Activated naive CD4-positive, alpha-beta T cell (primary cell): ENCODE data around the gene SNAPC2.

Source experiments
- DNase-seq, 4 experiments: peaks; one replicate each; lab custom pipeline; 2025; lab: John Stamatoyannopoulos, UW

The SNAPC2 gene, protein sequence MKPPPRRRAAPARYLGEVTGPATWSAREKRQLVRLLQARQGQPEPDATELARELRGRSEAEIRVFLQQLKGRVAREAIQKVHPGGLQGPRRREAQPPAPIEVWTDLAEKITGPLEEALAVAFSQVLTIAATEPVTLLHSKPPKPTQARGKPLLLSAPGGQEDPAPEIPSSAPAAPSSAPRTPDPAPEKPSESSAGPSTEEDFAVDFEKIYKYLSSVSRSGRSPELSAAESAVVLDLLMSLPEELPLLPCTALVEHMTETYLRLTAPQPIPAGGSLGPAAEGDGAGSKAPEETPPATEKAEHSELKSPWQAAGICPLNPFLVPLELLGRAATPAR

DNA sequence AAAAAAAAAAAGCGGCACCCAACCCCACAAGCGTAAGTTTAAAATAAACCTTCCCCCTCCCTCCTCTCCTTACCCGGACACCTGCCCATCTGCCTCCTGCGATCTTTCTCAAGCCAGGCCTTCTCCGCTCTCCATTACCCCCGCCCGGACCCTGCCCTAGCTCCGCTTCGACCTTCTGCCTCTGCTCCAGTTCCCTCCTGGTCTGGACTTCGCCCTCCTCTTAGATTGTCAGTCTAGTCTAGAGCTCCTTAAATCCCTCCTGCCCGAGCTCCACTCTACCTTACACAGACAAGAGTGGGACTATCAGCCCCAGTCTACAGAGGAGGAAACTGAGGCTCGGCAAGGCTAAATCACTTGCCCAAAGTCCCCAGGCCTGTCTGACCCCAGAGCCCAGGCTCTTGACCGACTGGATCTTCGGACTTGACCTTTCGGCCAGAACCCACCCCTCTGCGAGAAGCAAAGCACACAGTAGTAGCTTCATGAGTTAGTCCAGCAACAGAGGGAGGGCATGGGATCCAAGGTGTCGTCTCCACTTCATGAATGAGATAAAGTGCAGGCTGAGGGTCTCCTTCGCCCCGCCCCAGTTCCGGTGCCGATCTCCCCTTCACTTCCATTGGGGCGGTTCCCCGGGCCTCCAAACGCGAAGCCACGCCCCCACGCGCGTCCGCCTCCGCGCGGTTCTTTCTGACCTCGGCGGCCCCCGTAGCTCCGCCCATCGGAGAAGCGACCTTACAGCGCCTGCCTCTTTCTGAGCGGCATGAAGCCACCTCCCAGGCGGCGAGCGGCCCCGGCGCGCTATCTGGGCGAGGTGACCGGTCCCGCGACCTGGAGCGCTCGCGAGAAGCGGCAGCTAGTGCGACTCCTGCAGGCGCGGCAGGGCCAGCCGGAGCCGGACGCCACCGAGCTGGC is at the start of gene SNAPC2:
Gene SNAPC2, plus strand, starts transcription at position 729 of the 909 bp plus-strand sequence. Its CDS starts 29 bp downstream, at position 758.
- DNase-seq, result peak; percentile 84 to 95 (median 90)

DNA sequence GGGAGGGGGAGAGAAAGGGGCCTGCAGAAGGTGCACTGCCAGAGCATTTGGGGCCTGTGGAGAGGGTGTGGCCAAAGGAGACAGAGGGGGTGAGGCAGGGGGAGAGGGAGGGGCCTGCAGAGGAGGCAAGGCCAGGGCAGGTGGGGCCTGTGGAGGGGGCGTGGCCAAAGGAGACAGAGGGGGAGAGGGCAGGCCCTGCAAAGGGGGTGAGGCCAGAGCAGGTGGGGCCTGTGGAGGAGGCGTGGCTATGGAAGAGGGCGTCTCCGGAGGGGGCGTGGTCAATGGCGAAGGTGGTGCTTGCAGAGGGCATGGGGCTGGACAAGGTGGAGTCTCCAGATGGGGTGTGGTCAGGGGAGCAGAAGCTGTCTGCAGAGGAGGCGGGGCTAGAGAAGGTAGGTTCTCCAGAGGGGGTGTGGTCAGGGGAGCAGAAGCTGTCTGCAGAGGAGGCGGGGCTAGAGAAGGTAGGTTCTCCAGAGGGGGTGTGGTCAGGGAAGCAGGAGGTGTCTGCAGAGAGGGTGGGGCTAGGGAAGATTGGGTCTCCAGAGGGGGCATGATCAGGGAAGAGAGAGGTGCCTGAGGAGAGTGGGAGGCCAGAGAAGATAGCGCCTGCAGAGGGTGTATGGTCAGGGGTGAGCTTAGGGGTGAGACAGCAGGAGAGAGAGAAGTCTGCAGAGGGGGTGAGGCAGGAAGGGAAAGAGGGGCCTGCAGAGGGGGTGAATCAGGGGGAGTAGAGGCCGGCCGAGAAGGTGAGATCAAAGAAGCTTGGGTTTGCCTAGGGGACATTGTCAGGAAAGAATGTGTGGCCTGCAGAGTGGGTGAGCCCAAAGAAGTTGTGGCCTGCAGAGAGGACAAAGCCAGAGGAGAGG is 49.3 kb upstream of the SNAPC2 start:
- peak in 1 of 4 experiments; percentile 37 for DNase-seq

DNA sequence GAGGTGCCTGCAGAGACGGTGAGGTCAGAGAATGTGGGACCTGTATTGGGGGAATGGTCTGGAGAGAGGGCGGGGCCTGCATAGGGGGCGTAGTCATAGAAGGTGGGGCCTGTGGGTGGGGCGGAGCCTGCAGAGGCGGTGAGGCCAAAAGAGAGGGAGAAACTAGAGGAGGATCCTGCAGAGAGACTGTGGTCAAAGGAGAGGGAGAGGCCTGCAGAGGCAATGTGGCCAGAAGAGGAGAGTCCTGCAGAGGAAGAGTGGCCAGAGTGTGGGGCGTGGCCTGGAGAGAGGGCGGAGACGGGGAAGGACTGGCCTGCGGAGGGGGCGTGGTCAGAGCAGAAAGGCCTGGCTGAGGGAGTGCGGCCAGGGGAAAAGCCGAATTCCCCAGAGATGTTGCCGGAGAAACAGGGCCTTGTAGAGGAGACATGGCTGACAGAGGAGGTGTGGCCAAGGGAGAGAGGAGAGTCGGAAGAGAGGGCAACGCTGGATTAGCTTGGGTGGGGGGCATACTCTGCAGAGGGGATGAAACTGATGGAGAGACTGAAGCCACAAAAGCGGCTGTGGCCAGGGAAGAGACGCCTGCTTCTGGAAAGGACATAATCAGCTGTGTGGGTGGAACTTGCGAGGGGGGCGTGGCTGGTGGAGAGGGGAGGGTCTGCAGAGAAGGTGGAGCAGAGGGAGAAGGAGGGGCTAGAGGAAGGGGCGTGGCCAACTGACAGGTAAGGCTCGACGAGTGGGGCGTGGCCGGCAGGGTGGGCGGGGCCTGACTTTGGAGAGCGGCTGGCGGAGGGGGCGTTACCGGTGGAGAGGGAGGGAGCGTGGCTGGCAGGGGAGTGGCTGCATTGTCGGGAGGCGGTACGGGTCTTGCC is 48.5 kb upstream of the SNAPC2 start:
- DNase-seq, result peak; percentile 56 to 76 (median 66)

DNA sequence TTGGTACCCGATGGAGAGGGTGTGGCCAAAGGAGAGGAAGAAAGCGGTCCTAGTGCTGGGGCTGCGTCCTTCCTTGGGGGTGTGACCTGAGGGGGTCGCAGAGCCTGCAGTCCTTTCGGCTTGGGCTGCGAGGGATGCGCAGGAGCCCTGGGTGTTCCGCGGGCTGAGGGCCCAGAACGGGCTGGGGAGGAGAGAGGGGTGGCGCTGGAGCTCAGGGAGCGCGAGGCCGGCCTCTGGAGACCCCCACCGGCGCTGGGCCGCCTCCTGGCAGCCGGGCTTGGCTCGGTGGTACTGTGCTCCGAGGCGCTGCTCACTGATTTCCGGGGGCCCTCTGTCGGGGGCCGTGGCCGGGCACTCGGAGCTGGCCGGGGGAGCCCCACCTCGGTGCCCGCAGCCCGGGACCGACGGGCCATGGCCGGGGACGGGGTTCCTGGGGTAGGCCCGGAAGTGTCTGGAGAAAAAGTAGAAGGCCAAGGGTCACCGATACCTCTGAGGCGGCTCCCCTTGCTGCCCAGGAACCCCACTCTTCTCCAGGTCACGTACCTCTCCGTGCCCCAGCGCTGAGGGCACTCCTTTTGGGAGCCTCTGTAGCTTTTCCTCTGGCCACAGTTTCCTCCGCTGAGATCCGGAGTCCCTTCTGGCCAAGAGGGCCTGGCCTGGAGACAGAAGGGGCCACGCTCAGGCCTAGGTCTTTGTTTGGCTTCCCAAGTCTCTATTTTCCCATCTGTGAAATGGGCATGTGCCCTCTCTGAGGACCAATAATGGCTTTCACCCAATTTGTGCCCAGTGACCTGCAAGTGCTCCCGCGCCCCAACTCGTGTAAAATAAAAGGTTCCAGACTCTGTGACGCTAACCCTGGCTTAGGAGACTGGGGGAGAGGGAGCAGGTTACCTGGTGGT is 47.6 kb upstream of the SNAPC2 start:
- DNase-seq, result no peak

DNA sequence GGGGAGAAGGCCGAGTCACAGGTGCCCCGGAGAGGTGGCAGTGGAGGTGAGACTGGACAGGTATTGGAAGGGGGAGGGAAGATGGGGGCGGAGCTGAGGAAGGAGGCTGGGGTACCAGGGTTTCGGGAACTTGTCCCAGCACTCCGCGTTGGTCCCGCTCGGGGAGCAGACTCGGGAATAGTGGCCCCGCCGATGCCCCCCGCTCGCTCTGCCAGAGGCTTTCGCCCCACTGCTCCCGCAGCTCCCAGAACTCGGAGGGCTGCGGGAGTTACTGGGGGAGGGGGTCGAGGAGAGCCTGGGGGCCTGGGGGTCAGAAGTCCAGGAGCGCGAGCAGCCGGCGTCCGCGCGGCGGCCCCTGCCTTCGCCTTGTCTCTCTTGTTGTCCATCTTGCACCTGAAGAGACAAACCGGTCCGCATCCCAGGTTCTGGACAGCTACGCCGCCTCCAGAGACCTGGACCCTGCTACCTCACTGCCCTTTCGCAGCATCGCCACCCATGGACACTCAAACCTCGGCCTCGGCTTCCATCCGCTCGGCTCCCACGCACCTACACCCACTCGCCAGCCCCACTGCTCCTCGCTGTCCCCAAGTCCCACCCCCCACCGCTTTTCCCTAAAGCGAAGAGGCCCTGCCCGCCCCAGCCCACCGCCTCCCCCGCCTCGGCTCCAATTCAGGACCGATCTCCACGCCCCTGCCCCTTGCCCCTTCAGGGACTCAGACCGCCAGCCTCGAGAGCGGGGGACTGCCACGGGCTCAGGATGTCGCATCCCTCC is 46.6 kb upstream of the SNAPC2 start:
- DNase-seq, result no peak

DNA sequence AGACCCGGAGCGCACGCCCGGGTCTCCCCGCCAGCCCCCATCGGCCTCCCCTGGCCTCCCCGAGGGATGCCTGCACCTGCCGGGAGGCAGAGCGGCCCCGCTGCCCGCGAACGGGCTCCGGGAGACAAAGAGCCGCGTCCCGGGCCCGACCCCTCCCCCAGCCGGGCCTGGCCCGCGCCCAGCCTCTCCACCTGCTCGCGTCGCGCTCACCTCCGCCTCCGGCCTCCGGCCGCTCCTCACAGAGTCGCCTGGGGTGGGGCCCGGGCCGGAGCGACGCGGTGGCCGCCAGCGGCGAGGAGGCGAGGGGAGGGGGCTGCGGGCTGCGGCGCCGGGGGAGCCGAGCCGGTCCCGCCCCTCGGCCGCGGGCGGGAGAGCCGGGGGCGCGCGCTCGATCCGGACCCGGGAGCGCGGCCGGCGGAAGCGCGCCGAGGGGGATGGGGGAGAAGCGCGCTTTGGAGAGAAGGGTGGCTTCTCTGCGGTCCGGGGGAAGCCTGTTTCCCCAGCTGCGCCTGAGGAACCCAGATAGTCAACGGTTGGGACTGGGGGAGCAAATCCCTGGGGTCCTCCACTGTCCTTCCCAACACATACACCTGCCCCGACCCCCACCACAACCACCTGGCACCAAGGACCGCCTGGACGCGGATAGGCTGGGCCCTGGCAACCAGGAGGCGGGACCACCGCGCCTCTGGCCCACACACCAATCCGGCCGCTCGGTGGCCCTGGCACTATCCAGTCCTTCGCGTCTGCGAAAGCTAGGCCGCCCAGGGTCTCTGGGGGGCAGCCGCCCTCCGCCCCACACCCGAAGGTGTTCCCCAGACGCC is 45.9 kb upstream of the SNAPC2 start, which contains the start of gene PRR36:
Gene PRR36, minus strand, starts transcription at position 315 of the 821 bp plus-strand sequence. CDS start 701 bp downstream, outside the sequence.
- DNase-seq, result no peak

DNA sequence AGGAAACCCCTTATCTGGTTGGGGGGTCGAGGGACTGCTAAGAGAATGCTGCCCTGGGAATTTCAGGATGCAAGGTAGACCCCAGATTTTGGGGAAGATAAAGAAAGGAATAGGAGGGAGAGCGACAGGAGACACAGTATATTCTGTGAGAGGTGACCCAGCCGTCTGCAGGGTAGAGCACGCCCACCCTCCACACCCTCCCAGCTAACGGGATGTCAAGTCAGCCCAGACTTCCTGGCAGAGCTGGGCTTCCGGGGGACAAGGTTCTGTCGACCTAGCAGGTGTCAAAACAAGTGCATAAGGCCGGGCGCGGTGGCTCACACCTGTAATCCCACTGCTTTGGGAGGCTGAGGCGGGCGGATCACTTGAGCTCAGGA is 45.3 kb upstream of the SNAPC2 start:
- DNase-seq, result peak in 1 of 4 experiments; percentile 11

DNA sequence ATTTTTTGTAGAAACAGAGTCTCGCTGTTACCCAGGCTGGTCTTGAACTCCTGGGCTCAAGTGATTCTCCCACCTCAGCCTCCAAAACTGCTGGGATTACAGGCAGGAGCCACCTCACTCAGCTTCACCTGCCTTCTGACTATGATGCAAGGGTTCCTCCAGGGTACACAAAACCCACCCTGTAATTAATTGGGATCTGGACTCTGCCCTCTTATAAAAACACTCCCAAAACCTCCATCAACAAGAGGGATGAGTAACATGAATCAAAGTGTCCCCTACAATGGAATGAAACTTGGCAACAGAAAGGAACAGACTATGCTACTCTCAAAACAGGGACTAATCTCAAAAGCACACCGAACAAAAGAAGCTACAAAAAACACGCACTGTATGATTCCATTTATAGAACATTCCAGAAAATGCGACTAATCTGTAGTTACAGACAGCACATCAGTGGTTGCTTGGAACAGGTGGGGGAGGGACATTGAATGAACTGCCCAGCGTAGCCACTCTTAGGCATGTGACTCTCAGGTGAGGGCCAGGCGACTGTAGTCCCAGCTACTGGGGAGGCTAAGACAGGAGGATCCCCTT is 42.8 kb upstream of the SNAPC2 start:
- no peak for DNase-seq

DNA sequence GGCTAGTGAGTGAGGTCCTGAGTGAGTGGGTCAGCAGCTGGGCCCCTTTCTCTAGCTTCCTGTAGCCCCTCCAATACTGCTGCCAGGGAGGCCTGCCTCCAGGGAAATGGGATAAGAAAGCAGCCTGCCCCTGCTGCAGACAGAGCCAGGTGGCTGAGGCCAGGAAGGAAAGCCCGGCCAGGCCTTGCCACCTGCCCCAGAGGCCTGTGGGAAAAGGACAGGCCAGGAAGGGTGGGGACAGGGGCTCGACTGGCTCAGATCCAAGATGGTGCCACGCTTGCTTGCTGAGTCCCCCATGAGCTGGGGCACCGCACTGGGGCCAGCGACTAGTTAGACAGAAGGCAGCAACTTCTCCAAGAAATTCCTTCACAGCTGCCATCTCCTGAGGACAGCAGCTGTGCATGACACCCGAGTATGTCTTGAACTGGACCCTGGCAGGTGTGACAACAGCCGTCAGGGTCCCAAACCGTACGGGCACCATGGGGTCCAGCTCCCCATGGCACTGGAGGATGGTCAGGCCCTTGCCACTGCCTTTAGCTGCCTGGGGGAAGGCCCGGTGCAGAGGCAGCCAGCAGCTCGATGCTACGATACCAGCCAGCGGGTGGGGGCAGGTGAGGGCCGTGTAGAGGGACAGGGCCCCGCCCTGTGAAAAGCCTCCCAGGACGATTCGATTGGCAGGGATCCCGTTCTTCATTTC is 40.9 kb upstream of the SNAPC2 start:
- no peak for DNase-seq

DNA sequence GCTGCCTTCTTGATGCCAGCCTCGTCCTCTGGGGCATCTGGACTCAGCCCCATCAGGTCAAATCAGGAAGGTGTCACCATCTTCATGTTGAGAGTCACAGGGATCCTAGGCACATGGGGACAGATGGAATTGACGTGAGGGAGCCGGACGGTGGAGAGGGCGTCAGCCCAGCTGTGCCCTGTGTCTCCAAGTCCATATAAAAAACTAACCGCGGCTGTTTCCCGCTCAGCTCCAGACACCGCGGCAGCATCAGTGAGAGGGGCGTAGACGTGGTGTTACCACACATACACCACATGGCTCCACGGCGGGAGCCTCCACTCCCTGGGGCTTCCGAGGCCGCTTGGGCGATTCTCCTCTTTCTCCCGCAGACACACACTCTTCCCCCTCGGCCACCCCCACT is 40.3 kb upstream of the SNAPC2 start:
- no peak for DNase-seq

DNA sequence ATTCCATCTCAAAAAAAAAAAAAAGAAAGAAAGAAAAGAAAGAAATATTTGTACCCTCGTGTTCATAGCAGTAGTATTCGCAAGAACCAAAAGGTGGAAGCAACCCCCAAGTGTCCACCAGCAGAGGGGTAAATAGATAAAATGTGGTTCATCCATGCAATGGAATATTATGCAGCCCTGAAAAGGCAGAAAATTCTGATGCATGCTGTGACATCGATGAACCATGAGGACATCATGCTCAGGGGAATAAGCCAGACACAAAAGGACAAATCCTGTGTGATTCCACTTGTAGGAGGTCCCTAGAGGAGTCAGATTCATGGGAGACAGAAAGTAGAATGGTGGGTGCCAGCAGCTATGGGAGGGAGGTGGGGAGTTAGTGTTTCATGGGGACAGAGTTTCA is 38.2 kb upstream of the SNAPC2 start:
- DNase-seq, result no peak

DNA sequence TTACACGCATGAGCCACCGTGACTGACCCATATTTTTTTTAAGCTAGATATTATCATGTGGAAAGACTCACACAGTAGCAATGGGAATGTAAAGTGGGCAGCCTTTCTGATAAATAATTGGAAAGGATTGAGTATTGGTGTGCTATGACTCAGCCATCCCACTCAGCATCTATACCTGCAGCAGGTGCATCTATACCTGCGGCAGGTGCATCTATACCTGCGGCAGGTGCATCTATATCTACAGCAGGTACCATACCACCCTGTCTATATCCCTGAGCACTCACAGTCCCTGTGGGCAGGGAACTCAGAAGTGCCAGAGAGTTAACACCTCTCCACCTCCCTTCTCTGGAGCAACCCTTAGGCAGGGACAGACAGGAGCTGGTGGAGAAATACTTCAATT is 37.0 kb upstream of the SNAPC2 start:
- DNase-seq, result no peak

DNA sequence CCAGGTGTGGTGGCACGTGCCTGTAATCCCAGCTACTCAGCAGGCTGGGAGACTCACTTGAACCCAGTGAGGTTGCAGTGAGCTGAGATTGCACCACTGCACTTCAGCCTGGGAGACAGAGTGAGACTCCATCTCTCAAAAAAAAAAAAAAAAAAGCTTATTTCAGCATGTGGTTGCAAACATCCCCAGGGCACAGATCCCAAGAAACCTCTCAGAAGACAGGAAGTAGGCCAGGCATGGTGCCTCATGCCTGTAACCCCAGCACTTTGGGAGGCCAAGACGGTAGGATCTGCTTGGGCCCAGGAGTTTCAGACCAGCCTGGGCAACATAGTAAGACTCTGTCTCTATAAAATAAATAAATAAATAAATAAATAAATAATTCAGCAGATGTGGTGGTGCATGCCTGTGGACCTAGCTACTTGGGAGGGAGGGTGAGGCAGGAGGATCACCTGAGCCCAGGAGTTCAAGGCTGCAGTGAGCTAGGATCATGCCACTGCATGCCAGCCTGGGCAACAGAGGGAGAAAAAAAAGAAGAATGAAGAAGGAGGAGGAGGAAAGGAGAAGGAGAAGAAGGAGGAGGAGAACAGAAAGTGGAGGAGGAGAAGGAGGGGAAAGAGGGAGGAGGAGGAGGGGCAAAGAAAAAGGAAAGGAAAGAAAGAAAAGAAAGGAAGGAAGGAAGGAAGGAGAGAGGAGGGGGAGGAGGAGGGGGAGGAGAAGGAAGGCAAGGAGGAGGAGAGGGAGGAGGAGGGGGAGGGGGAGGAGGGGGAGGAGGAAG is 36.2 kb upstream of the SNAPC2 start:
- no peak for DNase-seq

DNA sequence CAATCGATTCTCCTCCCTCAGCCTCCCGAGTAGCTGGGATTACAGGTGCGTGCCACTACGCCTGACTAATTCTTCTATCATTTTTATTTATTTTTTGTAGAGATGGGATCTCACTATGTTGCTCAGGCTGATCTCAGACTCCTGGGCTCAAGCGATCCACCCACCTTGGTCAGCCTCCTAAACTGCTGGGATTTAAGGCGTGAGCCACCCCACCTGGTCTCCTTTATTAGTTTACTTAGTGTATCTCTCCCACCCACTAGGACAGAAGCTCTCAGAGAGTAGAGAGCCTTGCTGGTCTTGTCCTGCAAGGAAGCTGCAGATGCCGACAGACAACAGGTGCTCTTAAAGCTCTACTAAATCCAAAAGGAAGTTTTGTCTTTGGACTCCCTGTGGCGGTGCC is 34.3 kb upstream of the SNAPC2 start:
- DNase-seq, result no peak

DNA sequence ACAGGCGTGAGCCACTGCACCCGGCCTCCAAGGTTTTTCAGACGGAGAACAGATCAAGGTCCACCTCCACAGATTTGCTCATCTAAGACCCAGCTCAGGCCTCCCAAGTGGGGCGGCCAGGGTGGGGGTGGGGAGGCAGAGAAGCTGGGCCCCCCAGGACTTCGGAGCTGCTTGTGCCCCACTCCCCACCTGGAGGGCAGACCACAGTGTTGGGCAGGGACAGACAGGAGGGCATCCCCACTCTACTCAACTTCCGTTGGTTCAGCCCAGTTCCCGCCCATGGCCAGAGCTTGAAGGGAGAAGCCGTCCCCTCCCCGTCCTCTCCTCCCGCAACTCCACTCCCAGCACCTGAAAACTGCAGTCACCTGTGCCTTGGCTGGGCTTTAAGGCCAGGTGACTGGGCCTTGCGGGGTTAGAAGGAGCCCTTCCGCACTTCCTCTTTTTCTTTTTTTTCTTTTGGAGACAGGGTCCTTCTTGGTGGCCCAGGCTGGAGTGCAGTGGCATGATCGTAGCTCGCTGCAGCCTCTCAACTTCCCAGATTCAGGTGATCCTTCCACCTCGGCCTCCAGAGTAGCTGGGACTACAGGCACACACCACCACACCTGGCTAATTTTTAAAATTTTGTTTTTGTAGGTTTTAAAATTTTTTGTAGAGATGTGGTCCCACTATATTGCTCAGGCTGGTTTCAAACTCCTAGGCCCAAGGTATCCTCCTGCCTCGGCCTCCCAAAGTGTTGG is 32.6 kb upstream of the SNAPC2 start:
- no peak for DNase-seq
